Activated CD8-positive, alpha-beta T cell treated with anti-CD3 and anti-CD28 coated beads for 36 hours (primary cell): Measurements from ENCODE around the gene WFDC1. TPM values are rescaled to one million over a fixed set of nuclear protein-coding genes. Genes with fewer than 3 reads are reported as not detected.

ENCODE experiments used
- ATAC-seq: fragments of 200-7000 bp; cut with Tn5 transposase; one replicate; pipeline ENCODE4 v1.10.0; 2021; ENCODE audit warnings: mild to moderate bottlenecking, moderate library complexity
- CTCF ChIA-PET: fragments of 350-600 bp; sonication (Branson Sonifier 250); formaldehyde crosslinking; loops from one replicate; lab custom pipeline; 2021; ENCODE audit warnings: antibody characterized with exemption; lab: Charles Lee
- POLR2A ChIA-PET: fragments of 350-600 bp; sonication (Branson Sonifier 250); formaldehyde crosslinking; loops from one replicate; lab custom pipeline; 2021; ENCODE audit warnings: antibody characterized with exemption; lab: Charles Lee
- DNase-seq: peaks from one replicate; pipeline ENCODE4 v3.0.0-alpha.2; 2020
- H3K27ac Mint-ChIP-seq: one replicate; pipeline ENCODE4 v1.8.0; 2021; ENCODE audit warnings: mild to moderate bottlenecking, mixed read lengths
- H3K27me3 Mint-ChIP-seq: one replicate; pipeline ENCODE4 v1.8.0; 2021; ENCODE audit warnings: mixed read lengths
- H3K36me3 Mint-ChIP-seq: one replicate; pipeline ENCODE4 v1.8.0; 2021; ENCODE audit warnings: low read depth, mixed read lengths
- H3K4me1 Mint-ChIP-seq: one replicate; pipeline ENCODE4 v1.8.0; 2021; ENCODE audit warnings: low read depth, mixed read lengths
- H3K4me3 Mint-ChIP-seq: one replicate; pipeline ENCODE4 v1.8.0; 2021; ENCODE audit warnings: mild to moderate bottlenecking, moderate library complexity, mixed read lengths
- H3K9me3 Mint-ChIP-seq: one replicate; pipeline ENCODE4 v1.8.0; 2021; ENCODE audit warnings: mixed read lengths
- CTCF ChIP-seq: fragments of 200-600 bp; IDR thresholded peaks from one replicate; pipeline ENCODE4 v1.8.0; 2022; ENCODE audit warnings: antibody characterized with exemption, mild to moderate bottlenecking
- intact Hi-C: fragments of 100-400 bp; cut with micrococcal nuclease; formaldehyde crosslinking; loops from one replicate; pipeline ENCODE4 v1.10.0; 2022
- total RNA-seq, 2 experiments: library from RNA; stranded (reverse); gene quantifications; one replicate each; pipeline ENCODE4 v1.2.3, GENCODE V29; 2021

The WFDC1 gene
- total RNA-seq, 2 experiments from 2014 or later: not detected

- Mint-ChIP-seq H3K9me3 (no peaks in the 10 kb centered on the region), H3K4me1 (no peaks in the 10 kb centered on the region), H3K4me3 (no peak overlapping the region), H3K27me3 (peaks cover 10% of the 10 kb centered on the region), H3K27ac (no peak overlapping the region), H3K36me3 (no peaks in the 10 kb centered on the region)
- intact Hi-C loops: no loop called here
- ATAC-seq: no peak
- ChIA-PET CTCF (interaction anchor here (1.1 kb wide), 1 partner anchor 16 kb away, joined by 3 read pairs; no protein-coding TSS in a partner anchor), POLR2A (no interaction called here)
- DNase-seq: no peak
- TF ChIP-seq CTCF: no peak
Measured at GRCh38 chr16:84259691-84260090, 35.0 kb upstream of the WFDC1 start.

- TF ChIP-seq CTCF: no peak
- H3K9me3 Mint-ChIP-seq: no peaks in the 10 kb centered on the region
- H3K4me1 Mint-ChIP-seq: no peaks in the 10 kb centered on the region
- ATAC-seq (no peak), DNase-seq (no peak)
- H3K36me3 Mint-ChIP-seq: no peaks in the 10 kb centered on the region
- intact Hi-C loops: no loop called here
- H3K27me3 Mint-ChIP-seq: peaks cover 7% of the 10 kb centered on the region
- H3K27ac Mint-ChIP-seq: no peak overlapping the region
- H3K4me3 Mint-ChIP-seq: no peak overlapping the region
- CTCF ChIA-PET: interaction anchor here (0.8 to 1.3 kb wide), 3 partner anchors 14 to 16 kb away, joined by 3 read pairs; no protein-coding TSS in a partner anchor
- POLR2A ChIA-PET: no interaction called here
Measured at GRCh38 chr16:84260766-84261554, 33.7 kb upstream of the WFDC1 start.

- H3K27ac Mint-ChIP-seq: no peak overlapping the region
- no peaks in the 10 kb centered on the region for H3K36me3 Mint-ChIP-seq
- H3K4me3 Mint-ChIP-seq: no peak overlapping the region
- H3K9me3 Mint-ChIP-seq: no peaks in the 10 kb centered on the region
- intact Hi-C loops: no loop called here
- H3K4me1 Mint-ChIP-seq: no peaks in the 10 kb centered on the region
- no peak for ATAC-seq
- TF ChIP-seq CTCF: no peak
- no peak for DNase-seq
- ChIA-PET POLR2A (no interaction called here), CTCF (interaction anchor here (1.3 kb wide), 1 partner anchor 15 kb away, joined by 3 read pairs; no protein-coding TSS in a partner anchor)
- H3K27me3 Mint-ChIP-seq: peaks cover 4% of the 10 kb centered on the region
Measured at GRCh38 chr16:84262031-84262430, 32.6 kb upstream of the WFDC1 start.

GRCh38 chr16:84262939-84263338 lies 31.7 kb upstream of the WFDC1 start:
- ChIA-PET POLR2A (no interaction called here), CTCF (interaction anchor here (3.4 kb wide), 1 partner anchor 13 kb away, joined by 19 read pairs; no protein-coding TSS in a partner anchor)
- Mint-ChIP-seq H3K27me3 (peaks cover 4% of the 10 kb centered on the region), H3K4me3 (no peak overlapping the region), H3K27ac (no peak overlapping the region), H3K36me3 (no peaks in the 10 kb centered on the region), H3K9me3 (no peaks in the 10 kb centered on the region), H3K4me1 (no peaks in the 10 kb centered on the region)
- DNase-seq: no peak
- intact Hi-C loops: no loop called here
- no peak for TF ChIP-seq CTCF
- ATAC-seq: no peak

GRCh38 chr16:84266451-84266850 lies 28.2 kb upstream of the WFDC1 start:
- H3K27ac Mint-ChIP-seq: no peak overlapping the region
- no peaks in the 10 kb centered on the region for H3K9me3 Mint-ChIP-seq
- H3K36me3 Mint-ChIP-seq: no peaks in the 10 kb centered on the region
- CTCF ChIA-PET: no interaction called here
- peaks cover 2% of the 10 kb centered on the region for H3K27me3 Mint-ChIP-seq
- DNase-seq (peak; percentile 55), ATAC-seq (peak; percentile 93)
- TF ChIP-seq CTCF: no peak
- H3K4me1 Mint-ChIP-seq: no peaks in the 10 kb centered on the region
- POLR2A ChIA-PET: no interaction called here
- intact Hi-C loops: no loop called here
- H3K4me3 Mint-ChIP-seq: no peak overlapping the region
